ENCODE measurements around the gene CAVIN1. TPM values are rescaled to one million over a fixed set of nuclear protein-coding genes. Genes with fewer than 3 reads are reported as not detected.

CAVIN1 gene, protein sequence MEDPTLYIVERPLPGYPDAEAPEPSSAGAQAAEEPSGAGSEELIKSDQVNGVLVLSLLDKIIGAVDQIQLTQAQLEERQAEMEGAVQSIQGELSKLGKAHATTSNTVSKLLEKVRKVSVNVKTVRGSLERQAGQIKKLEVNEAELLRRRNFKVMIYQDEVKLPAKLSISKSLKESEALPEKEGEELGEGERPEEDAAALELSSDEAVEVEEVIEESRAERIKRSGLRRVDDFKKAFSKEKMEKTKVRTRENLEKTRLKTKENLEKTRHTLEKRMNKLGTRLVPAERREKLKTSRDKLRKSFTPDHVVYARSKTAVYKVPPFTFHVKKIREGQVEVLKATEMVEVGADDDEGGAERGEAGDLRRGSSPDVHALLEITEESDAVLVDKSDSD
- 1 to 10 TPM in 4 of 5 donors, under 1 TPM in 1; 0.83 to 2.3 (median 2.1) TPM for total RNA-seq
- total RNA-seq (2013), result 0.41 TPM
- total RNA-seq, result 0.35 to 6.0 (median 1.5) reads per million in 29 experiments

DNA sequence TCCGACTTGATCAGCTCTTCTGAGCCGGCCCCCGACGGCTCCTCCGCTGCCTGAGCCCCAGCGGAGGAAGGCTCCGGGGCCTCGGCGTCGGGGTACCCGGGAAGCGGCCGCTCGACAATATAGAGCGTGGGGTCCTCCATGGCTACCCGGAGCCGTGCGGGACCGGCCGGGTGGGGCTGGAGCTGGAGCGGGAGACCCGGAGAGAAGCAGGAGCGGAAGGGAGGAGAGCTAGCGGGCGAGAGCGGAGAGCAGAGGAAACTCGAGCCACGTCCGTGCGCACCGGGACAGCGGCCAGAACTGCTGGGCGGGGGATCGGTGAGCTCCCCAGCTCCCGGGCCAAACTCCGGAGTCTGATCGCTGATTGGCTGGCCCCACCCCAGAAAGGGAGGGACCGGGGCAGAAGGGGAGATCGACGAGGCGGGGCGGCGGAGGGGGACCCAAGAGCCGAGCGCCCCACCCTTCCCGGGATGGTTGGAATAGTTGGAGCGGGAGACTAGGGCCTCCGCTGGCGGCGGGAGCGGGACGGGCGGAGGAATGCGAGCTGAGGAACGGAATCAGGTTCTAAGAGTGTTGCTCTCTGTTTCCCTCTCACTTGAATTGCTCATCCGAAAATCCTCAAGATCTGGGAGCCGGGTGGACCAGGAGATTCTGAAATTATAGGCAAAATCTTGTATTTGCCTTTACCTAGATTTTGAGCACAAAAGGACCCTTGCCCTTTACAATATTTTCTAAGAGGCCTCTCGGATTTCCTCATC lies at the start of gene CAVIN1:
Gene CAVIN1, minus strand, starts transcription at position 299 of the 755 bp plus-strand sequence. Its CDS starts 159 bp downstream, at position 140.
- ATAC-seq (replicated peaks in 1 of 4) (peak; percentile 20 to 36 (median 28)), DNase-seq (peak in 2 of 35 experiments; percentile 17 to 19)
- peak within 1 kb of the TSS; percentile 40 to 83 for H3K4me3 ChIP-seq (ENCODE audit: control insufficient read depth in 1 of 2, extremely low read depth in 1 of 2, low read length in 1 of 2)
- H3K36me3 Mint-ChIP-seq, result no peaks in the 10 kb centered on the region
- no peak within 1 kb of the TSS for H3K27ac ChIP-seq (ENCODE audit: low read length)
- ChIA-PET CTCF (interaction anchor here (0.6 to 0.9 kb wide), 3 partner anchors 18 to 225 kb away, joined by 3 to 6 read pairs (median 4); no protein-coding TSS in a partner anchor), POLR2A (interaction anchor here in 1 of 2 donors (0.6 kb wide), 1 partner anchor 9 kb away, joined by 3 read pairs; no protein-coding TSS in a partner anchor)
- no peaks in the 10 kb centered on the region for H3K36me3 ChIP-seq (ENCODE audit: control insufficient read depth in 2 of 2, extremely low read depth in 1 of 2, insufficient read depth in 1 of 2, low read length in 1 of 2)
- peak within 1 kb of the TSS in 1 of 2 donors; percentile 5 for H3K27ac Mint-ChIP-seq
- H3K27me3 Mint-ChIP-seq, result peaks cover 10 to 47% of the 10 kb centered on the region in 2 donors
- peaks cover 4 to 26% of the 10 kb centered on the region in 2 experiments for H3K4me1 ChIP-seq (ENCODE audit: control insufficient read depth in 1 of 2, extremely low read depth in 1 of 2, insufficient read depth in 2 of 2, low read length in 2 of 2)
- peaks cover 0 to 65% of the 10 kb centered on the region in 2 experiments for H3K27me3 ChIP-seq (replicated peaks in 1 of 2; ENCODE audit: control insufficient read depth in 2 of 2, extremely low read depth in 1 of 2, insufficient read depth in 2 of 2, low read length in 1 of 2)
- peaks cover 12 to 20% (median 15%) of the 10 kb centered on the region in 3 donors for H3K4me1 Mint-ChIP-seq
- H3K9me3 ChIP-seq, result no peaks in the 10 kb centered on the region
- H3K9me3 Mint-ChIP-seq, result no peaks in the 10 kb centered on the region
- WGBS (ENCODE audit: insufficient coverage), result 10% methylated on average over 57 of the region's 58 CpGs
- peak within 1 kb of the TSS; percentile 71 to 88 (median 77) for H3K4me3 Mint-ChIP-seq

GRCh38 chr17:42467889-42468288 lies 44.8 kb upstream of the CAVIN1 start:
- Mint-ChIP-seq H3K36me3 (peaks cover 24% of the 10 kb centered on the region), H3K4me1 (no peaks in the 10 kb centered on the region), H3K4me3 (no peak overlapping the region), H3K27ac (no peak overlapping the region), H3K9me3 (no peaks in the 10 kb centered on the region), H3K27me3 (no peaks in the 10 kb centered on the region)
- Histone ChIP-seq H3K36me3 (ENCODE audit: control insufficient read depth in 2 of 2, extremely low read depth in 1 of 2, insufficient read depth in 1 of 2, low read length in 1 of 2) (peaks cover 3 to 6% of the 10 kb centered on the region in 2 donors), H3K27me3 (replicated peaks in 1 of 2; ENCODE audit: control insufficient read depth in 2 of 2, extremely low read depth in 1 of 2, insufficient read depth in 2 of 2, low read length in 1 of 2) (peaks cover 0 to 4% of the 10 kb centered on the region in 2 experiments), H3K9me3 (no peaks in the 10 kb centered on the region), H3K4me1 (ENCODE audit: control insufficient read depth in 1 of 2, extremely low read depth in 1 of 2, insufficient read depth in 2 of 2, low read length in 2 of 2) (no peaks in the 10 kb centered on the region), H3K4me3 (ENCODE audit: control insufficient read depth in 1 of 2, extremely low read depth in 1 of 2, low read length in 1 of 2) (no peak overlapping the region), H3K27ac (ENCODE audit: low read length) (no peak overlapping the region)
- 91% methylated on average over 3 of the region's 5 CpGs for WGBS (ENCODE audit: insufficient coverage)
- ChIA-PET CTCF (no interaction called here), POLR2A (no interaction called here)
- no peak for DNase-seq
- no peak for ATAC-seq (replicated peaks in 1 of 4)

- Mint-ChIP-seq H3K27ac (no peak overlapping the region), H3K36me3 (peaks cover 23% of the 10 kb centered on the region)
- POLR2A ChIA-PET, result interaction anchor here in 1 of 2 donors (0.6 kb wide), 1 partner anchor 8 kb away, joined by 5 read pairs; no protein-coding TSS in a partner anchor
Measured at GRCh38 chr17:42463976-42464400, 40.9 kb upstream of the CAVIN1 start.

DNA sequence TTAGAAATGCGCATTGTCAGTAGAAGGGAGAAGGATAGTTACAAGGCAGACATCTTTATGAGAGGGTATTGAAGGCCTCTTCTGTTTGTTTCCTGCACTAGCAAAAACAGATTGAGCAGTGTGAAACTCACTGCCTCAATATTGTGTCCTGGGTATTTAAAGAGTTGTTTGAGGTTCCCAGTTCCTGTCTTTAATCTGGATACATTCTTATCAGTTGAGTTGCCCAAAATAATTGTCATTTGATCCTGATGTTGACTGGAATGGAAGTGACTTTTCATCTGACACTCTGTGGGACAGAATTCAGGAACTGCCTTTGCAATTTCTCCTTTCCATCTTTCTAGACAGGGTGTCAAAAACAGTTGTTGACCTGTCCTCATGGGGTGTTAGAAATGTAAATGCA lies 37.3 kb upstream of the CAVIN1 start:
- no peaks in the 10 kb centered on the region for H3K36me3 ChIP-seq (ENCODE audit: control insufficient read depth in 2 of 2, extremely low read depth in 1 of 2, insufficient read depth in 1 of 2, low read length in 1 of 2)
- H3K4me1 ChIP-seq (ENCODE audit: control insufficient read depth in 1 of 2, extremely low read depth in 1 of 2, insufficient read depth in 2 of 2, low read length in 2 of 2), result peaks cover 25 to 39% of the 10 kb centered on the region in 2 experiments
- peaks cover 0 to 3% of the 10 kb centered on the region in 2 donors for H3K27me3 Mint-ChIP-seq
- no peaks in the 10 kb centered on the region for H3K9me3 Mint-ChIP-seq
- no peaks in the 10 kb centered on the region for H3K9me3 ChIP-seq
- H3K36me3 Mint-ChIP-seq, result peaks cover 10% of the 10 kb centered on the region
- CTCF ChIA-PET, result interaction anchor here (0.6 to 1.0 kb wide), 3 partner anchors 34 to 1915 kb away, joined by 3 read pairs; no protein-coding TSS in a partner anchor
- peaks cover 41 to 48% (median 42%) of the 10 kb centered on the region in 3 donors for H3K4me1 Mint-ChIP-seq
- H3K27ac ChIP-seq (ENCODE audit: low read length), result no peak overlapping the region
- POLR2A ChIA-PET, result interaction anchor here in 1 of 2 donors (0.6 kb wide), 1 partner anchor 31 kb away, joined by 6 read pairs; no protein-coding TSS in a partner anchor
- peak overlapping the region; percentile 22 to 29 for H3K27ac Mint-ChIP-seq
- H3K4me3 Mint-ChIP-seq, result peak overlapping the region; percentile 90 to 95 (median 91)
- no peak overlapping the region for H3K4me3 ChIP-seq (ENCODE audit: control insufficient read depth in 1 of 2, extremely low read depth in 1 of 2, low read length in 1 of 2)
- no peak for DNase-seq
- peaks cover 0 to 3% of the 10 kb centered on the region in 2 experiments for H3K27me3 ChIP-seq (replicated peaks in 1 of 2; ENCODE audit: control insufficient read depth in 2 of 2, extremely low read depth in 1 of 2, insufficient read depth in 2 of 2, low read length in 1 of 2)
- WGBS (ENCODE audit: insufficient coverage), result 100% methylated on average over 1 of the region's 1 CpG
- ATAC-seq (replicated peaks in 1 of 4), result no peak

More at GRCh38 chr17:42463976-42464400, 40.9 kb upstream of the CAVIN1 start:
- no peak overlapping the region for H3K4me3 Mint-ChIP-seq
- Histone ChIP-seq H3K36me3 (ENCODE audit: control insufficient read depth in 2 of 2, extremely low read depth in 1 of 2, insufficient read depth in 1 of 2, low read length in 1 of 2) (no peaks in the 10 kb centered on the region), H3K4me3 (ENCODE audit: control insufficient read depth in 1 of 2, extremely low read depth in 1 of 2, low read length in 1 of 2) (no peak overlapping the region), H3K4me1 (ENCODE audit: control insufficient read depth in 1 of 2, extremely low read depth in 1 of 2, insufficient read depth in 2 of 2, low read length in 2 of 2) (peaks cover 8% of the 10 kb centered on the region in 2 experiments), H3K9me3 (no peaks in the 10 kb centered on the region), H3K27me3 (replicated peaks in 1 of 2; ENCODE audit: control insufficient read depth in 2 of 2, extremely low read depth in 1 of 2, insufficient read depth in 2 of 2, low read length in 1 of 2) (peaks cover 0 to 4% of the 10 kb centered on the region in 2 experiments), H3K27ac (ENCODE audit: low read length) (no peak overlapping the region)
- no peak for ATAC-seq (replicated peaks in 1 of 4)
- CTCF ChIA-PET, result interaction anchor here in 1 of 2 donors (0.6 kb wide), 1 partner anchor 24 kb away, joined by 3 read pairs; no protein-coding TSS in a partner anchor
- no peak for DNase-seq
- no peaks in the 10 kb centered on the region for H3K9me3 Mint-ChIP-seq
- no CpG with 5 or more reads among the region's 4 CpGs for WGBS (ENCODE audit: insufficient coverage)
- peaks cover 0 to 2% of the 10 kb centered on the region in 2 donors for H3K27me3 Mint-ChIP-seq
- peaks cover 16 to 20% (median 19%) of the 10 kb centered on the region in 3 donors for H3K4me1 Mint-ChIP-seq

DNA sequence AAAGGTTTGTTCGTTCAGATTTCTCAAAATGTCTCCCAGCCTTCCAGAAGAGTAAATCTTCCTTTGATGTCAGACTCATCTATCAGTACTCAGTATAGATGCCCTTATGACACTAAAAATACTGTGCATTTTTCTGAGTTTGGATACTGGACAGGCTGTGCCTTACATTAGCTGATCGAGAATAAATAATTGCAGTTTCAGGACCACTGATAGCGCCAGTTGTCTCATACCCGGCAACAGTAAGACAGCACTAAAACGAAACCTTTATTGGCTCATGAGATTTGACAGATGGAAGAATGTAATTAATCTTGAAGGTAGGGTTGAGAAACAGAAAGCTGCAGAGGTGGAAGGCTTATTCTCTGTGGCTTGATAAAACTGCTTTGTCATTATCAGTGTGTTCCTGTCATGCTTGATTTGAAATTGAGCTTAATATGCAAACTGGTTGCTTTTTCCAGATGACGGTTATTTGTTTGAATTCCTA lies 36.8 kb upstream of the CAVIN1 start:
- peaks cover 25 to 39% of the 10 kb centered on the region in 2 experiments for H3K4me1 ChIP-seq (ENCODE audit: control insufficient read depth in 1 of 2, extremely low read depth in 1 of 2, insufficient read depth in 2 of 2, low read length in 2 of 2)
- no peak overlapping the region for H3K27ac ChIP-seq (ENCODE audit: low read length)
- ChIA-PET CTCF (interaction anchor here (0.6 to 1.0 kb wide), 3 partner anchors 33 to 1914 kb away, joined by 3 read pairs; no protein-coding TSS in a partner anchor), POLR2A (interaction anchor here in 1 of 2 donors (0.6 kb wide), 1 partner anchor 30 kb away, joined by 6 read pairs; no protein-coding TSS in a partner anchor)
- H3K4me3 ChIP-seq (ENCODE audit: control insufficient read depth in 1 of 2, extremely low read depth in 1 of 2, low read length in 1 of 2), result peak overlapping the region in 1 of 2 donors; percentile 46
- H3K9me3 ChIP-seq, result no peaks in the 10 kb centered on the region
- no peaks in the 10 kb centered on the region for H3K9me3 Mint-ChIP-seq
- peak overlapping the region; percentile 90 to 95 (median 91) for H3K4me3 Mint-ChIP-seq
- peaks cover 0 to 3% of the 10 kb centered on the region in 2 donors for H3K27me3 Mint-ChIP-seq
- H3K36me3 Mint-ChIP-seq, result peaks cover 10% of the 10 kb centered on the region
- no peaks in the 10 kb centered on the region for H3K27me3 ChIP-seq (replicated peaks in 1 of 2; ENCODE audit: control insufficient read depth in 2 of 2, extremely low read depth in 1 of 2, insufficient read depth in 2 of 2, low read length in 1 of 2)
- peak overlapping the region; percentile 22 to 29 for H3K27ac Mint-ChIP-seq
- H3K36me3 ChIP-seq (ENCODE audit: control insufficient read depth in 2 of 2, extremely low read depth in 1 of 2, insufficient read depth in 1 of 2, low read length in 1 of 2), result no peaks in the 10 kb centered on the region
- DNase-seq, result peak in 6 of 35 experiments; percentile 6 to 53 (median 16)
- ATAC-seq (replicated peaks in 1 of 4), result peak in 3 of 4 experiments; percentile 28 to 41 (median 32)
- peaks cover 41 to 50% (median 42%) of the 10 kb centered on the region in 3 donors for H3K4me1 Mint-ChIP-seq
- 22% methylated on average over 4 of the region's 6 CpGs for WGBS (ENCODE audit: insufficient coverage)
